ENCODE measurements around the gene APOBEC3H.

- TF ChIP-seq BRD4 (IDR thresholded peaks at IDR 0.05) (no peak), CEBPZ (IDR thresholded peaks at IDR 0.05; ENCODE audit: borderline replicate concordance, low read depth, low read length) (no peak), CAMTA2 (CRISPR knock-in tag; conservative IDR thresholded peaks at IDR 0.05) (no peak), POLR2AphosphoS5 (IDR thresholded peaks at IDR 0.05; ENCODE audit: control insufficient read depth, insufficient read depth, low read depth, low read length) (no peak), ZFP30 (CRISPR knock-in tag; IDR thresholded peaks at IDR 0.05; ENCODE audit: borderline replicate concordance) (no peak), ZNF431 (CRISPR knock-in tag; IDR thresholded peaks at IDR 0.05) (no peak), EP300 (IDR thresholded peaks at IDR 0.05; ENCODE audit: low read length) (no peak), TAF1 (IDR thresholded peaks at IDR 0.05; ENCODE audit: control insufficient read depth, extremely low read depth, insufficient read depth, low read length, severe bottlenecking) (no peak), CBX3 (IDR thresholded peaks at IDR 0.05; ENCODE audit: borderline replicate concordance in 1 of 2, low read length in 2 of 2) (no peak), RNF2 (IDR thresholded peaks at IDR 0.05) (no peak)
- TF ChIP-seq, protein P1, sequence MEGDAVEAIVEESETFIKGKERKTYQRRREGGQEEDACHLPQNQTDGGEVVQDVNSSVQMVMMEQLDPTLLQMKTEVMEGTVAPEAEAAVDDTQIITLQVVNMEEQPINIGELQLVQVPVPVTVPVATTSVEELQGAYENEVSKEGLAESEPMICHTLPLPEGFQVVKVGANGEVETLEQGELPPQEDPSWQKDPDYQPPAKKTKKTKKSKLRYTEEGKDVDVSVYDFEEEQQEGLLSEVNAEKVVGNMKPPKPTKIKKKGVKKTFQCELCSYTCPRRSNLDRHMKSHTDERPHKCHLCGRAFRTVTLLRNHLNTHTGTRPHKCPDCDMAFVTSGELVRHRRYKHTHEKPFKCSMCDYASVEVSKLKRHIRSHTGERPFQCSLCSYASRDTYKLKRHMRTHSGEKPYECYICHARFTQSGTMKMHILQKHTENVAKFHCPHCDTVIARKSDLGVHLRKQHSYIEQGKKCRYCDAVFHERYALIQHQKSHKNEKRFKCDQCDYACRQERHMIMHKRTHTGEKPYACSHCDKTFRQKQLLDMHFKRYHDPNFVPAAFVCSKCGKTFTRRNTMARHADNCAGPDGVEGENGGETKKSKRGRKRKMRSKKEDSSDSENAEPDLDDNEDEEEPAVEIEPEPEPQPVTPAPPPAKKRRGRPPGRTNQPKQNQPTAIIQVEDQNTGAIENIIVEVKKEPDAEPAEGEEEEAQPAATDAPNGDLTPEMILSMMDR (IDR thresholded peaks at IDR 0.05 in 2 of 3, conservative IDR thresholded peaks at IDR 0.05 in 1 of 3; ENCODE audit: insufficient read depth in 2 of 3, low read depth in 1 of 3, low read length in 3 of 3) = no peak
Measured at GRCh38 chr22:39132281-39132680, 35.2 kb downstream of the APOBEC3H start.

All from K562 (cell line).